GM20000 (cell line): ENCODE measurements around the gene ITGB5.

Experiments used
- DNase-seq: peaks from one replicate; pipeline ENCODE4 v3.0.0; 2012; ENCODE audit warnings: low spot score
- CTCF ChIP-seq: IDR thresholded peaks from 2 replicates; pipeline ENCODE4 v1.5.1; 2012; ENCODE audit warnings: mild to moderate bottlenecking, control low read depth; ENCODE audit errors: extremely low read depth, missing control alignments

Gene ITGB5

GRCh38 chr3:124812291-124813265, 74.6 kb downstream of the ITGB5 start:
- TF ChIP-seq CTCF, result no peak

GRCh38 chr3:124811436-124811835, 75.7 kb downstream of the ITGB5 start:
- DNase-seq, result no peak
- no peak for TF ChIP-seq CTCF

More at GRCh38 chr3:124812291-124813265, 74.6 kb downstream of the ITGB5 start:
- no peak for DNase-seq

GRCh38 chr3:124810970-124811369, 76.2 kb downstream of the ITGB5 start:
- no peak for DNase-seq
- no peak for TF ChIP-seq CTCF

- DNase-seq, result no peak
- no peak for TF ChIP-seq CTCF
Measured at GRCh38 chr3:124809039-124809438, 78.1 kb downstream of the ITGB5 start.

- no peak for TF ChIP-seq CTCF
- DNase-seq, result no peak
Measured at GRCh38 chr3:124805671-124806070, 81.5 kb downstream of the ITGB5 start.

GRCh38 chr3:124804875-124805274, 82.3 kb downstream of the ITGB5 start:
- no peak for TF ChIP-seq CTCF
- DNase-seq, result no peak

GRCh38 chr3:124802702-124803101, 84.5 kb downstream of the ITGB5 start:
- TF ChIP-seq CTCF, result no peak
- DNase-seq, result no peak
